HepG2 (cell line): ENCODE measurements around the gene GOLGA6D. TPM values are rescaled to one million over a fixed set of nuclear protein-coding genes. Genes with fewer than 3 reads are reported as not detected.

Experiments
- ATAC-seq: fragments of 200-7000 bp; cut with Tn5 transposase; 3 replicates; pipeline ENCODE4 v1.9.1; 2020; ENCODE audit warnings: mild to moderate bottlenecking, moderate library complexity
- BruUV-seq: library from RNA; stranded (reverse); fragments of 400-500 nt; replicated peaks from 2 replicates; lab custom pipeline; 2021; lab: Mats Ljungman, UMichigan
- CTCF ChIA-PET: fragments of 300-600 bp; formaldehyde crosslinking; extraction: SDS; loops from one replicate; lab custom pipeline; 2021; ENCODE audit warnings: low total read pairs, inconsistent platforms, low intra/inter-chr PET ratio; lab: Yijun Ruan, JAX
- POLR2A ChIA-PET: fragments of 350-600 bp; sonication (Branson Sonifier 250); formaldehyde crosslinking; loops from one replicate; lab custom pipeline; 2020; ENCODE audit warnings: antibody characterized with exemption, inconsistent platforms; lab: Yijun Ruan, JAX
- DNase-seq: peaks from one replicate; pipeline ENCODE4 v3.0.0-alpha.2; 2015; ENCODE audit warnings: low spot score
- FAIRE-seq: peaks from 3 replicates; lab custom pipeline; 2011; peaks lifted over from hg19 to GRCh38; lab: Jason Lieb, UNC
- H2AFZ ChIP-seq: one replicate; pipeline ENCODE4 v1.6.1; 2011; ENCODE audit warnings: low read length, inconsistent platforms
- H3K27ac ChIP-seq: fragments of 300-600 bp; 3 replicates; pipeline ENCODE4 v1.8.0; 2011; ENCODE audit warnings: mixed run types, mild to moderate bottlenecking, mixed read lengths, low read length, inconsistent platforms; ENCODE audit not compliant: insufficient read depth; ENCODE audit errors: extremely low read length
- H3K27me3 ChIP-seq, 2 experiments: fragments of 200-600 bp in 1 of 2; 2 replicates in 1 of 2; 3 replicates in 1 of 2; pipeline versions ENCODE4 v1.6.0 to v1.8.0; 2011; ENCODE audit warnings: low read length in 2 of 2, mild to moderate bottlenecking in 2 of 2, moderate library complexity in 2 of 2, inconsistent platforms in 1 of 2; ENCODE audit not compliant: insufficient read depth in 2 of 2, control insufficient read depth in 1 of 2
- H3K36me3 ChIP-seq, 2 experiments: fragments of 200-600 bp in 1 of 2; replicated peaks in 1 of 2; 2 replicates in 1 of 2; 3 replicates in 1 of 2; pipeline versions ENCODE4 v1.5.1 to v1.8.0; 2011; ENCODE audit warnings: low read length in 2 of 2, inconsistent platforms in 1 of 2; ENCODE audit not compliant: insufficient read depth in 2 of 2, control insufficient read depth in 1 of 2
- H3K4me1 ChIP-seq: 2 replicates; pipeline ENCODE4 v1.5.1; 2012; ENCODE audit warnings: low read length, inconsistent platforms; ENCODE audit not compliant: insufficient read depth
- H3K4me2 ChIP-seq: 2 replicates; pipeline ENCODE4 v1.6.0; 2011; ENCODE audit warnings: low read depth, low read length, inconsistent platforms
- H3K4me3 ChIP-seq, 3 experiments: fragments of 200-600 bp in 1 of 3; sonication (generic), shearing (Covaris generic) in 1 of 3; replicated peaks in 1 of 3; 2 replicates each; pipeline ENCODE4 v1.5.1; 2011 to 2016; ENCODE audit warnings: low read length in 3 of 3, inconsistent platforms in 2 of 3, low read depth in 2 of 3, mild to moderate bottlenecking in 2 of 3, control low read depth in 1 of 3, mixed read lengths in 1 of 3; ENCODE audit not compliant: insufficient read depth in 1 of 3
- H3K79me2 ChIP-seq: one replicate; pipeline ENCODE4 v1.6.1; 2011; ENCODE audit warnings: low read length, inconsistent platforms; ENCODE audit not compliant: insufficient read depth
- H3K9ac ChIP-seq: 2 replicates; pipeline ENCODE4 v1.6.0; 2011; ENCODE audit warnings: mild to moderate bottlenecking, low read depth, low read length, inconsistent platforms; ENCODE audit not compliant: insufficient read depth
- H3K9me3 ChIP-seq: 2 replicates; pipeline ENCODE4 v1.5.1; 2012; ENCODE audit warnings: mild to moderate bottlenecking, low read length
- H4K20me1 ChIP-seq: 2 replicates; pipeline ENCODE4 v1.6.0; 2011; ENCODE audit warnings: inconsistent platforms, mild to moderate bottlenecking, low read length, moderate library complexity; ENCODE audit not compliant: insufficient read depth
- AGO2 ChIP-seq: fragments of 200-400 bp; formaldehyde crosslinking; optimal IDR thresholded peaks from 2 replicates; pipeline ENCODE3; 2017; ENCODE audit warnings: mild to moderate bottlenecking, low read depth, low read length, moderate library complexity
- AKNA ChIP-seq: sonication (generic); formaldehyde crosslinking; IDR thresholded peaks from 2 replicates; pipeline ENCODE4 v1.4.0; 2020; ENCODE audit warnings: missing genetic modification reagents, borderline replicate concordance
- CREB1 ChIP-seq, 2 experiments: fragments of 450-650 bp in 1 of 2; IDR thresholded peaks; 2 replicates each; pipeline ENCODE4 v1.6.1; 2016 to 2017; ENCODE audit warnings: control low read depth in 1 of 2, mild to moderate bottlenecking in 1 of 2, missing compliant biosample characterization in 1 of 2, missing genetic modification characterization in 1 of 2
- CSRNP2 ChIP-seq: sonication (generic); formaldehyde crosslinking; conservative IDR thresholded peaks from 2 replicates; pipeline ENCODE4 v1.8.0; 2022; ENCODE audit warnings: low read depth, missing genetic modification reagents
- GLMP ChIP-seq: sonication (generic); formaldehyde crosslinking; IDR thresholded peaks from 2 replicates; pipeline ENCODE4 v1.9.0; 2021; ENCODE audit warnings: missing genetic modification reagents, mild to moderate bottlenecking, borderline replicate concordance
- KDM3A ChIP-seq: IDR thresholded peaks from 2 replicates; pipeline ENCODE4 v1.6.1; 2018; ENCODE audit warnings: low read depth, missing compliant biosample characterization
- KLF13 ChIP-seq: sonication (generic); formaldehyde crosslinking; IDR thresholded peaks from 2 replicates; pipeline ENCODE4 v1.4.0; 2020; ENCODE audit warnings: mild to moderate bottlenecking, missing genetic modification reagents
- TCF12 ChIP-seq, 2 experiments: fragments of 450-650 bp in 1 of 2; sonication (generic) in 1 of 2; formaldehyde crosslinking in 1 of 2; IDR thresholded peaks; 2 replicates each; pipeline versions ENCODE4 v1.6.1 to v1.8.0; 2017 to 2022; ENCODE audit warnings: antibody characterized with exemption in 1 of 2, mild to moderate bottlenecking in 1 of 2, missing genetic modification reagents in 1 of 2, moderate library complexity in 1 of 2
- ZNF207 ChIP-seq: fragments of 450-650 bp; IDR thresholded peaks from 2 replicates; pipeline ENCODE4 v1.6.1; 2016; ENCODE audit warnings: antibody characterized with exemption, borderline replicate concordance
- WGBS: methylation state at CpG from one replicate; pipeline ENCODE4 v1.1.6; 2017; ENCODE audit warnings: low lambda C conversion rate; 5-methylcytosine and 5-hydroxymethylcytosine counted together
- in situ Hi-C: cut with HindIII; loops from 2 replicates; pipeline ENCODE4 v1.10.0; 2017; ENCODE audit warnings: low pct_unique_long_range_greater_than_20kb; ENCODE audit not compliant: extremely low pct_ligation_motif_present
- intact Hi-C: fragments of 100-400 bp; cut with micrococcal nuclease; formaldehyde crosslinking; loops from one replicate; pipeline ENCODE4 v1.10.0; 2022; ENCODE audit not compliant: unreplicated experiment
- polyA plus RNA-seq, 8 experiments: library from polyadenylated mRNA; depleted of rRNA in 3 of 8; stranded (reverse) in 7 of 8; unstranded in 1 of 8; fragments of >200 nt; fragmentation: Illumina TruSeq in 4 of 8; extraction: Trizol in 4 of 8; gene quantifications; 2 replicates each; pipeline versions ENCODE4 v1.2.1 to v1.2.3, GENCODE V29; 2011 to 2016; ENCODE audit warnings: low read depth in 4 of 8, missing spikeins in 1 of 8, mixed read lengths in 1 of 8; ENCODE audit not compliant: insufficient read depth in 1 of 8
- total RNA-seq, 5 experiments: library from RNA; depleted of rRNA; stranded (reverse); fragments of >200 nt; fragmentation: Illumina TruSeq; extraction: Trizol; gene quantifications; 2 replicates each; pipeline ENCODE4 v1.2.3, GENCODE V29; 2016; ENCODE audit warnings: low read depth in 1 of 5

Gene GOLGA6D
- total and polyA plus RNA-seq, 2 of the 13 experiments (the other 11 are each of a cell fraction or from before 2014, with no cell fraction given), result 0.04 TPM; not detected in 1

- no peak for TF ChIP-seq AKNA (CRISPR knock-in tag)
Measured at GRCh38 chr15:75233504-75234190, 49.0 kb upstream of the GOLGA6D start (continued).

GRCh38 chr15:75234191-75234810 lies 48.3 kb upstream of the GOLGA6D start:
- no peaks in the 10 kb centered on the region for H3K9me3 ChIP-seq
- 8% methylated on average over 2 of the region's 5 CpGs for WGBS
- no peak for TF ChIP-seq AGO2
- no peak for TF ChIP-seq GLMP
- no peak for TF ChIP-seq ZNF207
- TF ChIP-seq TCF12 (IDR thresholded peaks at IDR 0.05), result no peak
- no peak for TF ChIP-seq TCF12 (CRISPR knock-in tag; IDR thresholded peaks at IDR 0.05)
- TF ChIP-seq KLF13 (CRISPR knock-in tag), result no peak
- TF ChIP-seq KDM3A (CRISPR knock-in tag), result no peak
- TF ChIP-seq CREB1 (IDR thresholded peaks at IDR 0.05), result no peak
- TF ChIP-seq CREB1 (CRISPR knock-in tag; IDR thresholded peaks at IDR 0.05), result no peak
- TF ChIP-seq CSRNP2 (CRISPR knock-in tag), result no peak

More at GRCh38 chr15:75234191-75234810, 48.3 kb upstream of the GOLGA6D start:
- intact Hi-C loops (no loop called here), in situ Hi-C loops (loop anchor here (25.0 kb wide), 1 partner anchor 528 kb away; no protein-coding TSS in a partner anchor)
- H3K36me3 ChIP-seq, result no peaks in the 10 kb centered on the region
- peaks cover 9 to 44% of the 10 kb centered on the region in 2 experiments; a peak in 3 of 5 replicates for H3K27me3 ChIP-seq
- FAIRE-seq, result no peak
- peaks cover 15% of the 10 kb centered on the region; the same call in 1 of the 2 replicates for H3K4me1 ChIP-seq
- no peak overlapping the region for H3K27ac ChIP-seq
- no peak overlapping the region for H3K4me3 ChIP-seq
- H4K20me1 ChIP-seq, result no peaks in the 10 kb centered on the region
- no peak overlapping the region for H2AFZ ChIP-seq
- ChIA-PET POLR2A (no interaction called here), CTCF (no interaction called here)
- H3K79me2 ChIP-seq, result no peaks in the 10 kb centered on the region
- no peak overlapping the region for H3K4me2 ChIP-seq
- no peak overlapping the region for H3K9ac ChIP-seq
- BruUV-seq, result no TSS peak
- ATAC-seq, result no peak
- no peak for DNase-seq
